ENCODE data around the gene AFAP1.

GRCh38 chr4:7771056-7771455 is 168.6 kb downstream of the AFAP1 start:
- no peak for TF ChIP-seq POLR2AphosphoS5 (IDR thresholded peaks at IDR 0.05; ENCODE audit: low read depth, low read length)
- no peak for TF ChIP-seq SIN3A (IDR thresholded peaks at IDR 0.05; ENCODE audit: borderline replicate concordance, insufficient read depth, low read length)

Data from PFSK-1 (cell line).